Ishikawa (cell line): Measurements from ENCODE around the gene PTPRN2.

Source experiments
- CEBPB ChIP-seq: IDR thresholded peaks from 2 replicates; pipeline ENCODE4 v1.6.1; 2012
- CREB1 ChIP-seq: IDR thresholded peaks from 2 replicates; pipeline ENCODE4 v1.6.1; 2012; ENCODE audit warnings: low read depth
- EGR1 ChIP-seq: IDR thresholded peaks from 2 replicates; pipeline ENCODE4 v1.6.1; 2012
- EP300 ChIP-seq: IDR thresholded peaks from 2 replicates; pipeline ENCODE4 v1.6.1; 2012; ENCODE audit warnings: borderline replicate concordance
- FOXM1 ChIP-seq: IDR thresholded peaks from 2 replicates; pipeline ENCODE4 v1.6.1; 2012; ENCODE audit warnings: low read depth, borderline replicate concordance
- MAX ChIP-seq: IDR thresholded peaks from 2 replicates; pipeline ENCODE4 v1.6.1; 2012
- NFIC ChIP-seq: IDR thresholded peaks from 2 replicates; pipeline ENCODE4 v1.6.1; 2012
- RAD21 ChIP-seq: IDR thresholded peaks from 2 replicates; pipeline ENCODE4 v1.6.1; 2012; ENCODE audit warnings: low read depth
- REST ChIP-seq: IDR thresholded peaks from 2 replicates; pipeline ENCODE4 v1.6.1; 2012; ENCODE audit warnings: low read depth, mild to moderate bottlenecking
- TAF1 ChIP-seq: IDR thresholded peaks from 2 replicates; pipeline ENCODE4 v1.6.1; 2012; ENCODE audit warnings: low read depth, mild to moderate bottlenecking
- TCF12 ChIP-seq: IDR thresholded peaks from 2 replicates; pipeline ENCODE4 v1.6.1; 2012; ENCODE audit warnings: low read depth
- TEAD4 ChIP-seq: IDR thresholded peaks from 2 replicates; pipeline ENCODE4 v1.6.1; 2012
- USF1 ChIP-seq: IDR thresholded peaks from 2 replicates; pipeline ENCODE4 v1.6.1; 2012
- YY1 ChIP-seq: IDR thresholded peaks from 2 replicates; pipeline ENCODE4 v1.6.1; 2012; ENCODE audit warnings: low read depth
- ZBTB7A ChIP-seq: IDR thresholded peaks from 2 replicates; pipeline ENCODE4 v1.6.1; 2012; ENCODE audit warnings: low read depth

The PTPRN2 gene

GRCh38 chr7:158150234-158150633 lies 437.4 kb downstream of the PTPRN2 start:
- no peak for TF ChIP-seq NFIC
- no peak for TF ChIP-seq TEAD4
- no peak for TF ChIP-seq USF1
- TF ChIP-seq REST = no peak
- no peak for TF ChIP-seq RAD21
- TF ChIP-seq TCF12 = no peak
- no peak for TF ChIP-seq EP300
- no peak for TF ChIP-seq ZBTB7A

GRCh38 chr7:158145370-158145769 lies 442.3 kb downstream of the PTPRN2 start:
- TF ChIP-seq MAX (no peak), EGR1 (no peak), TAF1 (no peak), EP300 (no peak), YY1 (no peak), TEAD4 (no peak), FOXM1 (no peak), CREB1 (no peak), USF1 (no peak), NFIC (no peak), ZBTB7A (no peak), REST (no peak), TCF12 (no peak), RAD21 (no peak), CEBPB (no peak)

GRCh38 chr7:158143196-158144120 lies 444.2 kb downstream of the PTPRN2 start:
- no peak for TF ChIP-seq REST
- TF ChIP-seq YY1 = no peak
- TF ChIP-seq MAX = no peak
- no peak for TF ChIP-seq CEBPB
- TF ChIP-seq RAD21 = no peak

GRCh38 chr7:158142657-158143056 lies 445.0 kb downstream of the PTPRN2 start:
- TF ChIP-seq RAD21 (no peak), CREB1 (no peak), TAF1 (no peak), TCF12 (no peak), CEBPB (no peak), TEAD4 (no peak)
